HG03378 (cell line): ENCODE measurements around the gene RNF34.

ENCODE experiments used
- ATAC-seq: cut with Tn5 transposase; IDR thresholded peaks from one replicate; pipeline ENCODE4 v1.9.1; 2021; ENCODE audit warnings: mild to moderate bottlenecking, moderate library complexity; ENCODE audit not compliant: unreplicated experiment

Gene RNF34

DNA sequence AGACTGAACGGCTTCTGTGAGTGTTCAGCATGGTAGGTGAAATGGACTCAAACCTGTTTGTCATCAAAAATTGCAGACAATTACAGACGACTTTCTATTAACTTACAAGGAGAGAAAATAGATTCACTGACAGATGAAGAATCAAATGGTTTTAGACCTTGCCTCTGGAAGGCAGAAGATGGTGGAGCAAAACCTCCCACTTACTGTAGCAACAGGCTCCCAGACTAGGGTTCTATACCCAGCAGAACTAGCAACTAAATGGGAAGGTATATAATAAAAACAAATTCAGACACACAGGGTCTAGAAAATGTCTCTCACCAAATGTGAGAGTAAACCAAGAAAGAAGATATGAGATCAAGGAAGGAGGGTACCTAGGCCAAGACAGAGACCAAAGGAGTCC, 36.8 kb downstream of the RNF34 start:
- ATAC-seq: no peak

DNA sequence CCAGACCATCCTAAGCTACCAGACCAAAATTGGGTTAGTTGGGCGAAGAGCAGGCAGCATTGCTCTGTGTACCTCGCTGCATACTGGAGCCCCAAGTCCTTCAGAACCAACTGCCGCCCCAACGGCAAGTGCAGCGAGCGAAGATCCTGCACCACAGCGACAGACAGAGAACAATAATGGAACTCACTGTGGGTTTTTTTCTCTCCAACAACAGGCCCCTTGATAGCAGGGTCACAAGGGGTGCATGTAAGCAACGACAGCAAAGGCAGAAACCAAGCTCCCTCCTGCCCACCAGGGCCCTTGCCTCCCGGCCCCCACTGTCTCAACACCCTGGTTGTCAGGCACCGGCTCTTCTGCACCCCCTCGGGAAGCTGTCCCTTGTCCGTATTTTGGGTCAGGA, 39.0 kb downstream of the RNF34 start:
- ATAC-seq: no peak

DNA sequence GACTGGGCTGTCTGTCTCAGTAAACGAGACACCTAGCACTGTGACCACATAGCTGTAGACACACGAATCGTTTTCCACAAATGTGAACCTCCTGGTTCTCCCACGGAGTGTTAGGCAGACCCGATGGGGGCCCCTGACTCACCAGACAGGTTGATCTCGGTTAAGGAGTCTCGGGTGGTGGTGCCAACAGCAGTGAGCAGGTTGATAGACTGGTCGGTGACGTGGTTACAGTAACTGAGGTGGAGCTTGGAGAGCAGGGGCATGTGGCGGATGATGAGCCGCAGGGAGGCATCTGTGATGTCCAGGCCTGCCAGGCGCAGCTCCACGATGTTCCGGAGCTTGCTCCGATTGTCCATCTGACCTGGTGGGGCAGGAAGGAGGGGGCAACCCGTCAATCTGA, 39.8 kb downstream of the RNF34 start:
- no peak for ATAC-seq

DNA sequence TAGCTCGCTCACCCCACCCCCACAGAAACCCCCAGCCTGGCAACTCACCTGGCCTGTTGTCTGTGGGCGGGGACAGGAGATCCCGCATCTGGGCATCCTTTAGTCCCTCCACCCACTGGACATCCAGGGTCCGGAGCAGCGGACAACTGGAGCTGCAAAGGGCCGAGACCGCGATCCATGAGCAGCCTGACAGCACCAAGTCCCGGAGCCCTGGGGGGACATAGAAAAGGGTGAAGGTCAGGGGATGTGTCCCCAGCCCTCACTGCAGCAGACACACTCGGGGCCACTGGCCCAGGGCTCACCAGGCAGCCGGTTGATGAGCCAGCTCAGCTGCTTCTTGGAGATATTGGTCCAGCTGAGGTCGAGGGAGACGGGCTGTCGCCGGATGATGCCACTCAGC, 40.9 kb downstream of the RNF34 start:
- ATAC-seq: no peak

DNA sequence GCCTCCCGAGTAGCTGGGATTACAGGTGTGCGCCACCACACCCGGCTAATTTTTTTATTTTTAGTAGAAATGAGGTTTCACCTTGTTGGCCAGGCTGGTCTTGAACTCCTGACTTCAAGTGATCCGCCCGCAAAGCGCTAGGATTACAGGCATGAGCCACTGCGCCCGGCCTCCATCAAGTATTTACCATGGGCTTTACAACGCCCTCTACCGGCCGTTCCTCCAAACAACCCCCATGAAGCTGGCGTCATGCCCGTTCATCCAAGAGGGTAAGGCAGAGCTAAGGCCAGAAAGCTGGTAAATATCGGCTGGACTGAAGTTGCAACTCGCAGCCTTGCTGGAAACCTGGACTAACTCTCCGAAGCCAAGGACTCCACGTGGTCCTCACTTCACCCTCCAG, 41.6 kb downstream of the RNF34 start:
- ATAC-seq: no peak

DNA sequence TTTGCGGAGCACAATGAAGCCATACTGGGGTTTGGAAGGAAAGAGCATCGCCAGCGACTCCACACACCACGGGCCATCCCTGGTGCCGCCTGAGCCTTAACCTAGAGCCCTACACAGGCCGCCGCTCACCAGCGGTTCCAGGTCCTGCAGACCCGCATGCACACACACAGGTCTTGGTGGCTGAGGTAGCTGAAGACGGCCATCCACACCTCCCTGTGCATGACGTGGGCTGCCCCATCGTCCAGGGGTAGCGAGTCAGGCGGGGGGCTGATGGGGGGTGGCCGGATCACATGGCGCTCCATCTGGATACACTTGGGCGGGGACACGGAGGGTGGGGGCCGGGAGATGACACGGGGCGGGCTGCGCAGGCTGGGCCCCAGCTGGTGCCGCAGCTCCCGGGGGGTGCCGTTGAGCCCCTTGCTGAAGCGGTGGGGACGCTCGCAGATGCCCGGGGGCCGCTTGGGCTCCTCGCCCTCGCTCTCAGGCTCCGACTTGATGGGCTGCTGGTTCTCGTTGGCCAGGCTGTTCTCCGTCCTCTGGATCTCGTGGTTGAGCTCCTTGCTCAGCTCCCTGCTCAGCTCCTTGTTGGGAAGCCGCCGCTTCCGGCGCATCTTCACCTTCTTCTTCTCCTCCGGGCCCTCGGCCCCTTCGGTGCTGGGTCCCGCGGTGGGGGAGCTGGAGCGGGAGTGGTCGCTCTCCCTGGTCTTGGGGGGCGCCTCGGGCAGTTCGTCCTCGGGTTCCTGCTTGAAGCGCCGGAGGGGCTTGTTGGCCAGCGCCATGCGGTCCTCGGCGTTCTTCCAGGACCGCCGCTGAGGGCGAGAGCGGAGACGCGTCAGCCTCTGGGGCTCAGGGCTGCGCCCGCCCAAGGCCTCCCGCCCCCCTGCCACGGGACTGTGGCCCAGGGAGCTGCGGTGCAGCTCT, 42.4 kb downstream of the RNF34 start:
- ATAC-seq: no peak

DNA sequence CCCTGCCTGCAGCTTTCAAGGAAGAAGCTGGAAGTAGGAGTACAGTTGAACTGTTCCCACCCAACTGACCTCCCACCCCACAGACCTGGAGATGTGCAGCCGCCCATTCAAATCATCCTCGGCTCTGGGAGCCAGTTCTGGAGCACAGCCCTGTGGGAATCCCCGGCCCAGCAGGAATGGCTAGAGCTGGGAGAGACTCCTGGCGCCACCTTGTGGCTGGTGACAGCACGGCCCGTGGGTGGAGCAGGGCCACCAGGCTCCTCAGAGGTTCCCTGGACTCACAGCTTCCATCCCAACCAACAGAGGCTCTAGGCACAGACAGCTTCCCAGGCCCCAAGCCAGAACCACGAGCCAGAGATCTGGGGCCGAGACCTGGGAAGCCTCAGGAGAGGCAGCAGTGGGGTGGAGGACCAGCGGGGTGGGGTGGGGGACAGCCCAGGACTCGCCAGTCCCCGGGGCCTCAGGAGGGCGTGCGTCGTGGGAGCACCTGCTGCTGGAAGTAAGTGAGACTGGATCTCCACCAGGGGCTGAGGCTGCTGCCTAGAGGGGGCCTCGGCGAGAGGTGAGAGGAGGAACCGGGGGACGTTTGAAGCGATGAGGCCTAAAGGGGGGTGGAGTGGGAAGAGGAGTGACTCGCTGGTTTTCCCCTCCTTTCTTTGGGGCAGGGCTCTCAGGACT, 43.4 kb downstream of the RNF34 start:
- ATAC-seq: no peak

DNA sequence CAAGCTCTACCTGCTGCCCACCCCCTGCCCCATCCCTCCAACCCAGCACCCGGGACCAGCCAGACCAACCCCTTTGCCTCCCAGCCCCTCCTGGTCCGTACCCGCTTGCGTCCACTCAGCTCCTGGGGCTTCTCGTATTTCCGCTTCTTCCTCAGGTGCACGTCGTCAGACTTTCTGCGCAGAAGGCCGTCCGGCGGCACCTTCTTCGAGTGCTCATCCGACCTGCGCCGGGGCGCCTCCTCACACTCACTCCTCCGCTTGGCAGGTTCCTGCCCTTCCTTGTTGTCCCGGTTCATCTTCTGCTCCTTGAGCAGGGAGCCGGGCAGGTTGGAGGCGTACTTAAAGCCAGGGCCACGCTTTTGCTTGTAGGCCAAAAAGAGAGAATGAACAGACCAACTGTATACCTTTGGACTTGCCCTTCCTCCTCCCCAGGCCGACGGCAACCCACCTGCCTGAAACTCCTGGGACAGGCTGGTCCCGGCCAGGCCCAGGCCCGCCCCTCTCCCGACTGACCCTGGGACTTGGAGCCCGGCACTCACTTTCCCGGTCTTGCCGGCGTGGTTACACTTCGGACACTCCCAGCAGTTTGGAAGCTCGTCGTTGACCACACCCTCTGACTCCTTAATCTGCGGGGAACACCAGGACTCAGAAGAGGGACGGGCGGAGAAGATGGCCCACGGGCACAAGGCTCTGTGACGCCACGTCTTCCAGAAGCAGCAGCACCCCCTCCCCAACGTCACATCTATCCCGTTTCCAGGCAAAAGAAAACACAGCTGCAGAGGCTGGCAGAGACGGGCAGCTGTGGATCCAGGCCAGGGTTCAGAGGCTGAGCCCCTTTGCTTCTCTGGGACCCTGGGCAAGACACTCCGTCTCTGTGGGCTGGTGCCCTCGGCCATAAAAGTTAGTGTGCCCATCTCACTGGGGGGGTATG, 44.3 kb downstream of the RNF34 start:
- no peak for ATAC-seq

DNA sequence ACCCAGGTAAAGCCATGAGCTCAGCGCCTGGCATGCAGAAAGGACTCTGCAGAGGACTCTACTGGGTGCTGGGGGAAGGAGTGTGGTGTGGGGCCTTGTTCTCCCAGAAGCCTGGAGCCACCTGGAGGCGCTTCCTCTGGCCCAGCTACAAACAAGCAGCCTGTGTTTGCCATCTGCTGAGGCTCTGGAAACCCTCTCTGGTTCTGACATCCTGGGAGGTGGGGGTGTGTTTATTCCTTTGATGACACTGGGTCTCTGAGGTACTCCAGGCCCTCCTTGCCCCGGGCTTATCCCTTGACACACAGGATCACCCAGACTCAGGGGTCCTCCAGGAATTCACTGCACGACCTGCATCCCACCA, 44.9 kb downstream of the RNF34 start:
- no peak for ATAC-seq

DNA sequence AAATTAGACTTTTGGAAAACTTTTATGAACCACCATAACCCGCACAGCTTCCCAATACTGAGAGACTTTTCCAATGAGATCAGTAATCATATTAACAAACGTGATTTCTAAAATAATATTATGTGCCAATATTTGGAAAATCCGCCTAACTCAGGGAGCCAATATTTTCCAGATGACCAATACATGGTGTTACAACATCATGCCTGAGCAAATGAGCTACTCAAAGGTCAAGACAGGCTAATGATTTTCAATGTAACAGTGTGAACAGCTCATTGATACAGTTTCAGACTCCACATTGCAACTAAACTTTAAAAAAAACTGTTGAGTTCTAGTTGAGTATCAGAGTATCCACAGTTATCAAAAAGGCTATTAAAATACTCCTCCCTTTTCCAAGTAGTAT, 46.8 kb downstream of the RNF34 start:
- no peak for ATAC-seq

DNA sequence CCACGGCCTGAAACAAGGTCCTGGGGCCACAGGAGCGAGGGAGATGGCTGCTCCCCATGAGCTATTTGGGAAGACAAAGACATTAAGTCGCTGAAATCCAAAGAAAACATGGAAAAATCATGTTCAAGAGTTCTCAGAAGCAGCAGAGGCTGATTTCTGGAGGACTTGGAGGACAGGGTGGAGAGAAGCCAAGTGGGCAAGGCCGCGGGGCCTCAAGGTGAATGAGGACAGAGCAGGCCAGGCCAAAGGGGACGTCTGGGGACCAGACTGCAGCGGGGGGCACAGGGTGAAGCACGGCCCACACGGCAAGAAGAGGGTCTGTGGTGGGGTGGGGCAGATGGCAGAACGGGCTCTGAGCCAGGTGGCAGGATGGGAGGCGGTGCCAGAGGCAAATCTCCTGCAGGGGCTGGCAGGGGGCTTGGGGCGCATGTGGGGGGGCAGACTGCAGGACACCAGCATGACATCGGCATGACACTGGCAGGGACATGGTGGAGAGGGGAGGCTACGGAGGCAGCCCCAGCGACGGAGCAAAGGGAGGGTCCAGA, 48.9 kb downstream of the RNF34 start:
- no peak for ATAC-seq

DNA sequence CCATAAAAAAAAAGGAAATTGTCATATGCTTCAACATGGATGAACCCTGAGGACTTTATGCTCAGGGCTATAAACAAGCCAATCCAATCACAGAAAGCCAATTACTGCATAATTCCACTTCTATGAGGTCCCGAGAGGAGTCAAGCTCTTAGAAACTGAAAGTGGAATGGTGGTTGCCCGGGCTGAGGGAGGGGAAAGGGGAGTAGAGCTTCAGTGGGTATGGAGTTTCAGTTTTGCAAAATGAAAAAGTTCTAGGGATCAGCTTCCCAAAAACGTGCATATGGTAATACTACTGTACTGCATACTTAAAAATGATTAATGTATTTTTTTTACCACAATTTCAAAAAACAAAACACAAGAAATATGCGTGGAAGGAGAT, 52.0 kb downstream of the RNF34 start:
- ATAC-seq: no peak

DNA sequence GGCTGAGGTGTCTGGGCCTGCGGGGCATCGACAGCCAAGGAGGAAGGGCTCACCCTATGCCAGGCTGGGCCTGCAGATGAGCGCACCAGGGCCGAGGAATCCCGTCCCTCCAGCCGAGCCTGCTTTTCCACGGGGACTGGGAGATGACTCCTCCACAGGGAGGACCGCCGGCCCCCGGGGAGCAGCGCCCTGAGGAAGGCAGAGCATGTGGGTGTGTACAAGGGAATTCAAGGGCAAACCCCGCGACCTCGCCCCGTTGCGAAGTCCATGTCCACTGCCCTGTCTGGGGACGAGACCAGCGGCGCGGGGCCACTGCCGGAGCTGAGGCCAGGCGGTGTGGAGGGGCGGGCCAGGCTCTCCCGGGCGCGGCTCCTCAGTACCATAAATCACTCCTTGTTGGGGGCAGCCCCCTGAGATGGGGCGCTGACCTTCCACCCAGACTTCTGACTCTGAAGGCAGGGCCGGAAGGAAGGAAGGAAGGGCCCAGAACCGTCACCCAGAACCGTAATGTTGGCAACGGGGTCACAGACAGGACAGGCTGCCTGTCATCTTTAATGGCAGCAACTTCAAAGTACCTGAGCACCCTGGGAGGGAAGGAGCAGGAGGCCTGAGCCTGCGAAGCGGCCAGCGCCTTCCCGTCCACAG, 52.5 kb downstream of the RNF34 start:
- no peak for ATAC-seq

DNA sequence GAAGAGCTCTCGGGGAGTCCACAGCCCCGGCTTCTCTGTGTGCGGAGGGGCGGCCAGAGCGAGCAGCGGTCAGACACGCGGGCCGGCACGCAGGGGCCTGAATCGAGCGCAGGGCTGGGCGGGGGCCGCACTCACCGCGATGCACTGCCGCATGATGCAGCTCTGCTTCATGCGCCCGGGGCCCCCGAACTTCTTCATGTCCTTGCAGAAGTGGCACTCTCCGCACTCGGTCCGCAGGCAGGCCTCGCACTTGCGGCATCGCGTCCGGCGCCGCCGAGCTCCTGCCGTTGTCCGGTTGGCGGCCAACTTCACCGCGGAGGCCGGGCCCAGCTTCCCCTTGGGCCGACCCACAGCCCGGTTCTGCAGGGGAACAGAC, 53.1 kb downstream of the RNF34 start:
- ATAC-seq: no peak

DNA sequence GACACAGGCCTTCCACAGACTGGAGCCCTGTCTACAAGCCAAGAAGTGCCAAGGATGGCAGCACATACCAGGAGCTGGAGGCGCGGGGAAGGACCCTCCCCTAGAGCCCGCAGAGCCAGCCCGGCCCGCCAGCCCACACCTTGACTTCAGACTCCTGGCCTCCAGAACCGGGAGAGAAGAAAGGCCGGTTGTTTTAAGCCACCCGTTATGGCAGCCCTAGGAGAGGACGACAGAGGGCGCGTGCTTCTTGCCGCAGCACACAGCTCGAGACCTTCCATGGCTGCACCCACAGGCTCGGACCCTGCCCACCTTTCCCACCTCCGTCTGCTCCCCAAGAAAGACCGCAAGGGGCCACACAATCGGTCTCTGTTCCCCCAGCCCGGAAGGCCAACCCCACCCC, 53.7 kb downstream of the RNF34 start:
- ATAC-seq: no peak

DNA sequence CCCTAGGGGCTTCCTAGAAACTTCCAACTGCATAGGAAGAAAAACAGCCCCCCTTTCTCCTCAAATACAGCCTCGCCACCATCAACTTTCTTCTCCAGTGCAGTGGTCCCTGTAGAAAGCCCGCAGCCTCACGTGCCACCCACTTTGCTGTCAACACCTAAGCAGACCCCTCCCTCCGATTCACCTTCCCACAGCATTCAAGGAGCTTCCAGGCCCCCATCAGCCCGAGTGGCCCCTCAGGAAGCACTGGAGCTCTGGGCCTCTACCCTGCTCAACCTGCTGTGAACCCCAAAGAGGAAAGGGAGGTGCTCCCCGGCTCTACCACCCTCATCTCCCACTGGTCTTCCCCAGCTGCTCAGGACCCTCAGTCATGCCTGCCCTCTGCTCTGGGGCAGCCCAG, 55.0 kb downstream of the RNF34 start:
- no peak for ATAC-seq

DNA sequence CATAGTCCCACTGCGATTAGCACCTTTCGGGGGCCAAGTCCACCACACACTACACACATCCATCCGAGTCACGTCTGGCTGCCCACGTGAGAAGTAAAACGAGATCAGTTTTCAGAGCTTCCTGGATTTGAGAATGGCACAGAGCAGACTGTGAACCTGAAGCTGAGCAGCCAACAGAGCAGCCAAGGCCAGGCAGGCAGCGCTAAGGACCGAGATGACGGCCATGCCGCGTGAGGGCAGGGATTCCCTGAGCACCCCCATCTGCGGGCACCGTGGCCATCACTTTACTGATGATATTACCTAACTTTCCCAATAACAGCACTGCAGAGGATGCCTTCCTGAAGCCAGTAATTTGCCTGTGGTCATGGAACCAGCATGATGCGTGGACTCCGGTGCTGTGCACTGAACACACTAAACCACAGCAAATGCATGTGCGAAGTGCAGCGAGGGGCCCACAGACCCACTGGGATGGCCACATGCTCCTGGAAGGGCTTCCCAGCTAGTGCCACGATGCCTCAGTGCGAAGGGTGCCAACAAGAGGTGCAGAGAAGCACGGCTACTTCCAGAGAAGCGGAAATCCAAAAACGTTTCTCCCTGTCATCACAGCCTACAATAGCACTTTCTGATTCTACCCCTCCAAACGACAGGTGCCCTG, 56.0 kb downstream of the RNF34 start:
- no peak for ATAC-seq

DNA sequence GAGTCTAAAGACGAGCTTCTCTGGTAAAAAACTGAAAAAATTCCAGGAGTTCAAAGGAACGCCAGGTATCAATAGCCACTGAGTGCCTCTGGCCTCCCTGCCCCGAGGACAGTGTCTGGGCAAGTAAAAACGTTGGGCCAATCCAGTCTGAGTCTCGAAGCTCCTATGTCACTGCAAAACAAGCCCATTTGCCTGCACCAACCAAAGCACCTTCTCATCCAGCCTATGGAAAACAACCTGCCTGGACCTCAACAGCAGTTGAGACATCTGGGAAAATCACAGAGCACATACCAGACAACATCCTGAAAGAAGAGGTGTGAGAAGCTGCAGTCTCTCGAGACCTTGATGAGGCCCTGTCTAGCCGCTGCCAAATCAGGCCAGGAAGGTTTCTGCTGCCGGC, 56.6 kb downstream of the RNF34 start:
- ATAC-seq: no peak

DNA sequence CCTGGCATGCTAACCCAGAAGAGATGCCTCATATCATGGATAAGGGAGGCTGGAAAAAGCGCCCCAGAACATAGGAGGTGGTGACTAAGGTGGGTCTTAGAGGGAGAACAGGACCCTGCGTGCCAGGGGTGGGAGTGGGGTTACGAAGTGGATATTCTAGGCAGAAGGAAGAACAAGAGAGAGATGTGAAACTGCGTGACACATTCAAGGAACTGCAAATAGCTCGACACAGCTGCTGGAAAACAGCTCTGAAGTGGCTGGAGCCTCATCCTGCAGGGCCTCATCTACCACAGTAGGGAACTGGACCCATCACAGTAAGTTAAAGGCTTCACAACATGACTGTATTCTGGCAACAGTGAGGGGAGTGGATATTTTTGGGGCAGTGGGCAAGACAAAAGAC, 61.1 kb downstream of the RNF34 start:
- no peak for ATAC-seq

DNA sequence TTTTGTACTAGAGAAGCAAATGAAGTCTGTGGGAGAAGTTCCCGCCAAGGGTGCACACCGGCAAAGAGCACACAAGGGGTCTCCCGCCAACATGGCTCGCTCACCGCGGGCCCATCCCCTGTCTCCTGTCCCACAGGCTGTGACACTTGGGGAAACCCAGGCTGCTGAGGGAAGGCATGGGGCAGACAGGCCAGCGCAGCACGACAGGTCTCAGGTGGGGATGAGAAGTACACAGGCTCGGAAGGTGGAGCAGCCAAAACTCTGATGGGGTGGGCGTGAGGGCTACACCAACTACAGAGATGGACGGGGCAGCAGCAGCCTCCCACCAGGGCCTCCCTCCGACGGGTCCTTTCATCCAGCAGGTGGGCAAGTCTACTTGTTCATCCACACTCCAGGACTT, 64.4 kb downstream of the RNF34 start:
- no peak for ATAC-seq
